HepG2 (cell line): ENCODE results near the gene RETN. TPM values are rescaled to one million over a fixed set of nuclear protein-coding genes. Genes with fewer than 3 reads are reported as not detected.

ENCODE experiments used
- ARNT2 ChIP-seq: sonication (generic); formaldehyde crosslinking; IDR thresholded peaks from 2 replicates; pipeline ENCODE4 v1.8.0; 2022; ENCODE audit warnings: mild to moderate bottlenecking, low read depth, missing genetic modification reagents, moderate library complexity
- CHD4 ChIP-seq: fragments of 200-600 bp; sonication (generic); IDR thresholded peaks from 2 replicates; pipeline ENCODE4 v1.7.0; 2017; ENCODE audit warnings: mild to moderate bottlenecking, low read length, borderline replicate concordance
- FOSL2 ChIP-seq: sonication (generic); formaldehyde crosslinking; IDR thresholded peaks from 2 replicates; pipeline ENCODE4 v1.4.0; 2020; ENCODE audit warnings: missing genetic modification reagents
- GLI4 ChIP-seq: sonication (generic); formaldehyde crosslinking; IDR thresholded peaks from 2 replicates; pipeline ENCODE4 v1.5.1; 2020; ENCODE audit warnings: missing genetic modification reagents, mild to moderate bottlenecking, moderate library complexity, borderline replicate concordance
- HNF1A ChIP-seq, 2 experiments: sonication (generic) in 1 of 2; formaldehyde crosslinking in 1 of 2; IDR thresholded peaks; 2 replicates each; pipeline versions ENCODE4 v1.4.0 to v1.6.1; 2016 to 2020; ENCODE audit warnings: borderline replicate concordance in 1 of 2, low read depth in 1 of 2, mild to moderate bottlenecking in 1 of 2, missing genetic modification reagents in 1 of 2
- MED8 ChIP-seq: sonication (generic); formaldehyde crosslinking; IDR thresholded peaks from 2 replicates; pipeline ENCODE4 v1.8.1; 2023; ENCODE audit warnings: mild to moderate bottlenecking, missing genetic modification reagents; ENCODE audit not compliant: insufficient replicate concordance
- NFAT5 ChIP-seq: sonication (generic); formaldehyde crosslinking; IDR thresholded peaks from 2 replicates; pipeline ENCODE4 v1.4.0; 2020; ENCODE audit warnings: missing genetic modification reagents
- POLR2A ChIP-seq, 2 experiments: IDR thresholded peaks; 2 replicates each; pipeline ENCODE4 v1.6.1; 2011; ENCODE audit warnings: low read depth in 2 of 2, low read length in 2 of 2, mild to moderate bottlenecking in 1 of 2, moderate library complexity in 1 of 2; ENCODE audit not compliant: insufficient read depth in 1 of 2
- SMC3 ChIP-seq: IDR thresholded peaks from 2 replicates; pipeline ENCODE4 v1.6.1; 2011; ENCODE audit warnings: low read length, improper control_type of control experiment
- TIGD3 ChIP-seq: sonication (generic); formaldehyde crosslinking; IDR thresholded peaks from 2 replicates; pipeline ENCODE4 v1.5.1; 2020; ENCODE audit warnings: mild to moderate bottlenecking, missing genetic modification reagents, borderline replicate concordance
- ZBTB46 ChIP-seq: sonication (generic); formaldehyde crosslinking; IDR thresholded peaks from 2 replicates; pipeline ENCODE4 v1.4.0; 2020; ENCODE audit warnings: mild to moderate bottlenecking, missing genetic modification reagents, borderline replicate concordance
- ZBTB7A ChIP-seq: sonication (generic); formaldehyde crosslinking; IDR thresholded peaks from 2 replicates; pipeline ENCODE4 v1.8.0; 2022; ENCODE audit warnings: mild to moderate bottlenecking, missing genetic modification reagents
- ZNF205 ChIP-seq: IDR thresholded peaks from 2 replicates; pipeline ENCODE4 v1.6.1; 2018; ENCODE audit warnings: missing biosample characterization, missing genetic modification reagents
- ZNF432 ChIP-seq: sonication (generic); formaldehyde crosslinking; IDR thresholded peaks from 2 replicates; pipeline ENCODE4 v1.5.0; 2020; ENCODE audit warnings: missing genetic modification reagents, mild to moderate bottlenecking, borderline replicate concordance
- ZNF782 ChIP-seq: sonication (generic); formaldehyde crosslinking; IDR thresholded peaks from 2 replicates; pipeline ENCODE4 v1.4.0; 2020; ENCODE audit warnings: missing genetic modification reagents, mild to moderate bottlenecking, borderline replicate concordance
- polyA plus RNA-seq, 8 experiments: library from polyadenylated mRNA; depleted of rRNA in 3 of 8; stranded (reverse) in 7 of 8; unstranded in 1 of 8; fragments of >200 nt; fragmentation: Illumina TruSeq in 4 of 8; extraction: Trizol in 4 of 8; gene quantifications; 2 replicates each; pipeline versions ENCODE4 v1.2.1 to v1.2.3, GENCODE V29; 2011 to 2016; ENCODE audit warnings: low read depth in 4 of 8, missing spikeins in 1 of 8, mixed read lengths in 1 of 8; ENCODE audit not compliant: insufficient read depth in 1 of 8
- total RNA-seq, 5 experiments: library from RNA; depleted of rRNA; stranded (reverse); fragments of >200 nt; fragmentation: Illumina TruSeq; extraction: Trizol; gene quantifications; 2 replicates each; pipeline ENCODE4 v1.2.3, GENCODE V29; 2016; ENCODE audit warnings: low read depth in 1 of 5

RETN gene
- total and polyA plus RNA-seq, 2 of the 13 experiments (the other 11 are each of a cell fraction or from before 2014, with no cell fraction given) = not detected

- TF ChIP-seq HNF1A (IDR thresholded peaks at IDR 0.05; ENCODE audit: low read depth) = no peak
- peak; percentile 5 for TF ChIP-seq HNF1A (CRISPR knock-in tag; IDR thresholded peaks at IDR 0.05; ENCODE audit: borderline replicate concordance)
- 0 out of 2 replicates have a peak, but pooled peaks have one; percentile 27 for TF ChIP-seq CHD4
- no peak for TF ChIP-seq FOSL2 (CRISPR knock-in tag)
- peak in 1 of 2 experiments; percentile 84; a peak in 2 of 4 replicates for TF ChIP-seq POLR2A (IDR thresholded peaks at IDR 0.05; ENCODE audit: insufficient read depth in 1 of 2, low read depth in 2 of 2, low read length in 2 of 2)
- no peak; the same call in 1 of the 2 replicates for TF ChIP-seq SMC3
- no peak for TF ChIP-seq ZNF782 (CRISPR knock-in tag)
- TF ChIP-seq ZBTB7A (CRISPR knock-in tag) = peak; percentile 95
- TF ChIP-seq GLI4 (CRISPR knock-in tag) = peak; percentile 64; the same call in 1 of the 2 replicates
- peak; percentile 19 for TF ChIP-seq MED8
- no peak for TF ChIP-seq ZNF432
- TF ChIP-seq ZBTB46 = 0 out of 2 replicates have a peak, but pooled peaks have one; percentile 48
- TF ChIP-seq TIGD3 (CRISPR knock-in tag) = no peak
- TF ChIP-seq ZNF205 (CRISPR knock-in tag) = no peak
- TF ChIP-seq ARNT2 = peak; percentile 66; the same call in 1 of the 2 replicates
- TF ChIP-seq NFAT5 (CRISPR knock-in tag) = 0 out of 2 replicates have a peak, but pooled peaks have one; percentile 44
Observed at GRCh38 chr19:7680606-7681339, 11.9 kb downstream of the RETN start, which contains the start of gene TRAPPC5 (continued).
